GM21576 (cell line): ENCODE measurements around the gene MDM4.
"Not testable (repeated sequence)": the region's sequence is repeated elsewhere in the genome, so short reads cannot be mapped to it uniquely, and the experiment has no call there.

Experiments
- ATAC-seq: cut with Tn5 transposase; IDR thresholded peaks from one replicate; pipeline ENCODE4 v1.9.1; 2021; ENCODE audit warnings: mild to moderate bottlenecking, moderate library complexity; ENCODE audit not compliant: unreplicated experiment

Gene MDM4, protein sequence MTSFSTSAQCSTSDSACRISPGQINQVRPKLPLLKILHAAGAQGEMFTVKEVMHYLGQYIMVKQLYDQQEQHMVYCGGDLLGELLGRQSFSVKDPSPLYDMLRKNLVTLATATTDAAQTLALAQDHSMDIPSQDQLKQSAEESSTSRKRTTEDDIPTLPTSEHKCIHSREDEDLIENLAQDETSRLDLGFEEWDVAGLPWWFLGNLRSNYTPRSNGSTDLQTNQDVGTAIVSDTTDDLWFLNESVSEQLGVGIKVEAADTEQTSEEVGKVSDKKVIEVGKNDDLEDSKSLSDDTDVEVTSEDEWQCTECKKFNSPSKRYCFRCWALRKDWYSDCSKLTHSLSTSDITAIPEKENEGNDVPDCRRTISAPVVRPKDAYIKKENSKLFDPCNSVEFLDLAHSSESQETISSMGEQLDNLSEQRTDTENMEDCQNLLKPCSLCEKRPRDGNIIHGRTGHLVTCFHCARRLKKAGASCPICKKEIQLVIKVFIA

DNA sequence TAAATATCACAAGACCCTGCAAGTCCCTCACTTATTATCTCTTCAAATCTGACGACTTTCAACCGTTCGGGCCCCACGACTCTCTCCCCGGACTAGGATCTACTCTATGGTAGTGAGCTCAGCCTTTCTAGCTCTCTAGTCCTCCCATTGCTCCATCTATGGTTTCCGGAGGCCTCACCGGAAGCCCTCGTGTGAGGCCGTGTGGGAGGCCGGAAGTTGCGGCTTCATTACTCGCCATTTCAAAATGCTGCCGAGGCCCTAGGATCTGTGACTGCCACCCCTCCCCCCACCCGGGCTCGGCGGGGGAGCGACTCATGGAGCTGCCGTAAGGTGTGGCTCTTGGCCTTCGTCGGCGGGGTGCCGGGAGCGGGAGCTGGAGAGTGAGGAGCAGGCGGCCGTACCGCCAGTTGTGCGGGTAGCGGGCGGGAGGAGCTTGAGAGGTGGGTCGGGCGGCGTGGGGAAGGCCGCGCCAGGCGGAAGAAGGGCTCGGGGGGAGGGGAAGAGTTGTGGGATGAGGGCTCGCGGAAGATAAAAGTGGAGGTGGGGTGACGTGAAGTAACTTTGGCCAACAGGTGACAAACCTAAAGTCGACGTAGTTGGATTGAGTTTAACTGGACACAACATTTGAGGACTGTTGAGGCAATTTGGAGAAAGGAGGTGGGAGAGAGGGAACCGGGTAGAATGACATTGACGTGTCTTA is at the start of gene MDM4:
Gene MDM4, plus strand, starts transcription at position 227 of the 700 bp plus-strand sequence. CDS start 9,113 bp downstream, outside the sequence.
- ATAC-seq = peak; percentile 75

GRCh38 chr1:204466416-204467405 is 49.5 kb upstream of the MDM4 start:
- ATAC-seq = no peak

DNA sequence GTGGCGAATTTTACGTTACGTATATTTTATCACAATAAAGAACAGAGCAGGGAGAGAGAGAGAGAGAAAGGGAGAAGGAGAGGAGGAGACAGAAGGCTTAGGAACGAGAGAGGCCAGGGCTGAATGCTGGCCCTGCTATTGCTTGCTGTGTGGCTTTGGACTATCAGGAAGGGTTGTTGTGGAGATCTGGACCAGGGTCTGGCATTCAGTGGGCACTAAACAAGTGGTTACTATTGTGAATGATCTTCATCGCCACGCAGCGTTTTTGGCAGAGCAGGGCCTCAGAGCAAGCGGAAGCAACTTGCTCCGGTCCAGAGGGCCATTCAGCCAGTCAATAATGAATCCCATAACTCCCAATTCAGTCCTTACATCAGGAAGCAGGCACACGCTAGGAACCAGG is 48.0 kb upstream of the MDM4 start:
- no peak for ATAC-seq

GRCh38 chr1:204468766-204469302 is 47.4 kb upstream of the MDM4 start:
- no peak for ATAC-seq

DNA sequence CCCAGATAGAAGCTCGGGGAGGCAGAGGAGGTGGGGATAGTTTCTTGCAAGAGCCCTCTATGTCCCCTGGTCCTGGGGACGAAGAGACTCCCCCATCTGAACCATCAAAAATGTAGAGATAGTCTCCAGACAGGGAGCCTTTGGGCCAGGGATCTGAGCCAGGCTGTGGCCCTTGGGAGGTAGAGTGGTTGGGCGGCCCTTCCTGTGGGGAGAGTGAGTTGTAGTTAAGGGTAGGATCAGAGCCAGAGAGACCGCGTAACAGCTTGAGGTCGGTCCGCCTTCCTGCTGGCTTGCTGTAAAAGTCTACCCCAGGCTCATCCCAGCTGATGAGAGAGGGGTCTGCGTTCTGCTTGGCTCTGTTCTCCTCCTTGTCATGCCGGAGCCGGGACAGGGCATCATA is 46.9 kb upstream of the MDM4 start:
- no peak for ATAC-seq

- ATAC-seq = no peak
These were observed 44.5 kb upstream of the MDM4 start for GRCh38 chr1:204471687-204472086.

- no peak for ATAC-seq
These were observed 43.5 kb upstream of the MDM4 start for GRCh38 chr1:204472660-204473059.

DNA sequence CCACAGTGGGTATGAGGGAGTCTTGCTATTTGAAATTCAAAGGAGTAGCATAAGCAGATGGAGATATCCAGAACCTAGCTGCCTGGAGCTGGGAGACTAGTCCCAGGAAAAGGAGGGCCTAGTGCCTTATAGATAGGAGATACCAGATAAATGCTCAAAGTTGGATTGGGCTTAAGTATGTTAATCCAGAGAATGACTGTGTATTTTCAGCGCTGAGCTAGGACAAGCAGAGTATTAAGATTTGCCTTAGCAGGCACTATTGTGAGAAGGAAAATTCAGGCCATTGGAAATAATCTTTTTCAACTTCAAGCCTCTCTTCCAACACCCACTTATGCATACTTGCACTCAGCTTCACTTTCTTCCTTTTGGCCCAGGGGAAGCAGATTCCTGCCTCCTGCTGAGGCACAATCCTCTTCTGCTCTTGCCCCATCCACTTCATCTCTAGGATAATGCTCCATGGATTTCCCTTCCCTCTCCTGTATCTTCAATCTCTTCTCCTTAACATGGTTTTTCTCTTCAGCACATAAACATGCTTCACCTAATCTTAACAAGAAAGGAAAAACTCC is 42.7 kb upstream of the MDM4 start:
- no peak for ATAC-seq

DNA sequence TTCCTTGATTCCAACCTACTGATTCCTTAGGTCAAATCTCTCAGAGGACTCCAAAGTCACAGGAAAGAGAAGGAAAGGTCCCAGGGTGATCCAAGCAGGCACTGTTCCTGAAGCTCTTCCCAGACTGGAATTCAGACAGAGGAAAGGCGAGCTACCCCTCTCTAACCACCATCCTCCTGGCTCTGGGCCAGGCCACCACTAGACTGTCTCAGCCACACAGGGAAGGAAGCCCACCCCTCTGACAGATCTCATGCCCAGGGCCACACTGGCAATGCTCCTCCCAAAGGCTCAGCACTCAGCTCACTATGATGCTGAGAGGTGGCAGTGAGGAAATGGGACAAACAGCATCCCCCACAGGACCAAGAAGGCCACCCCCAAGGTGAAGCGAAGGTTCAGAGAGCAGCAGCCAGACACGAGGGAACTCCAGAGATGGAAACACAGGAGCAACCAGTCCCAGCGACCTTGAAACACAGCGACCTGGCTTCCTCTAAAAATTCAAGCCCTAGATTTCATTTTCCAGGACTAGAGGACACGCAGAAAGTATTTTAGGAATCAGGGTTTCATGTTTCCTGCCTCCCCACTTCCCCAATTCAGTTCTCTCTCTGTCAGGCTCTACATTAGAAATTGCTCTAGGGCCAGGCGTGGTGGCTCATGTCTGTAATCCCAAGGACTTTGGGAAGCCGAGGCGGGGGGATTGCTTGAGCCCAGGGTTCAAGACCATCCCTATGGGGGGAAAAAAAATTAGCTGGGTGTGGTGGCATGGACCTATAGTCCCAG is 40.4 kb upstream of the MDM4 start:
- ATAC-seq = no peak

GRCh38 chr1:204476563-204476962 is 39.6 kb upstream of the MDM4 start:
- no peak for ATAC-seq

- no peak for ATAC-seq
These were observed 39.0 kb upstream of the MDM4 start for GRCh38 chr1:204477036-204477740.

- no peak for ATAC-seq
These were observed 37.9 kb upstream of the MDM4 start for GRCh38 chr1:204478172-204478899.

DNA sequence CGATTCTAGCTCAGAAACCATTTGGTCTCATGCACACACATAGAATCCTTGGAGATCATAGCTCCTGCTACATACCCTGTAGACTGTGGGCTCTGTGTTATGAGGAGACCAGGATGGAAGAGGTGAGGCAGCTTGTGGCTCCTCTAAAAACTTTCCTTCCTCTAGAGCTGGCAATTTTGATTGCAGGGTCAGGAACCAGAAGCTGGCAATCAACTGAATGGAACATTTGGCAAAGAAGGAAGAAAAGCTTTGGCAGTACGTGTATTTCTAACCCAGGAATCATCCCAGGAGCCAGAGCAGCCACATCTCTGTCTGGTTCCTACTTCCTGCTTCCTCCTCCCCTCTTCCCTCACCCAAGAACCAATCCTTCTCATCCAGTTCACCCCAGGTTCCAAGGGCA is 37.3 kb upstream of the MDM4 start:
- no peak for ATAC-seq

GRCh38 chr1:204479387-204480136 is 36.6 kb upstream of the MDM4 start:
- no peak for ATAC-seq

DNA sequence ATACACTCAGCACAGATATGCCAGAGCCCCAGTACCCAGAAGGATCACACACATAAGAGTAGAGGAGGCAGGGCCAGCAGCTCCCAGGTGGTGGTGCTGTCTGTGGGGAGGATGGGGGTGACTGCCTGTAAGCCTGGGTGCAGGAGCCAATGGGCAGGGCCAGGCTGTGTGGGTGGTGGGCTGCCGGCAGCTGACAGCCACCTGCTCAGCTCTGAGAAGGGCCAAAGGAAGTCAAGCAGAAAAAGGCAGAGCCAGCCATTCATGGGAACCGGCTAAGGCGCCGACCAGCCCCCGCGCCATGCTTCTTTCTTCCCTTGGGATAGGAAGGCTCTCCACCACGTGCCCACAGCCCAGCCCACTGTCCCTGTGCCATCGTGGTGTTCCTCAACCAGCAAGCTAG is 35.7 kb upstream of the MDM4 start:
- peak; percentile 55 for ATAC-seq

GRCh38 chr1:204483791-204484190 is 32.4 kb upstream of the MDM4 start:
- no peak for ATAC-seq

DNA sequence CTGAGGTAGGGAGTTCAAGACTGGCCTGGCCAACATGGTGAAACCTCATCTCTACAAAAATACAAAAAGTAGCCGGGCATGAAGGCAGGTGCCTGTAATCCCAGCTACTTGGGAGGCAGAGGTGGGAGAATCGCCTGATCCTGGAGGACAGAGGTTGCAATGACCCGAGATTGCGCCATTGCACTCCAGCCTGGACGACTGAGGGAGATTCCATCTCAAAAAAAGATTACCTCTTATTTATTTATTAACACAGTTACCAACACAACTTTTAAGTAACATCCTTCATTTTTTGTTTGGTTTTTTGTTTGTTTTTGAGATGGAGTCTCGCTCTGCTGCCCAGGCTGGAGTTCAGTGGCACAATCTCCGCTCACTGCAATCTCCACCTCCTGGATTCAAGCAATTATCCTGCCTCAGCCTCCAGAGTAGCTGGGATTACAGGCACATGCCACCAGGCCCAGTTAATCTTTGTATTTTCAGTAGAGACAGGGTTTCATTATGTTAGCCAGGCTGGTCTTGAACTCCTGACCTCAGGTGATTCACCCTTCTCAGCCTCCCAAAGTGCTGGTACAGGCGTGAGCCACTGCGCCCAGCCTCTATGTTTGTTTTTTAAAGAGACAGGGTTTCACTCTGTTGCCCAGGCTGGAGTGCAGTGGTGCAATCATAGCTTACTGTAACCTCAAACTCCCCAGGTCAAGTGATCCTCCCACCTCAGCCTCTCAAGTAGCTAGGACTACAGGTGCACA is 29.5 kb upstream of the MDM4 start:
- not testable (repeated sequence) for ATAC-seq
